ENCODE results near the gene PSMB11.
A peak's percentile ranks its signal among the peaks of the same experiment; 100 is the strongest.
"Not testable (repeated sequence)": the region's sequence is repeated elsewhere in the genome, so short reads cannot be mapped to it uniquely, and the experiment has no call there.

PSMB11 gene

GRCh38 chr14:23042162-23042965, at the start of gene PSMB11:
PSMB11 (plus strand) TSS chr14:23042212; CDS start chr14:23042226, 14 bp downstream.
- no peak for DNase-seq

- DNase-seq, result no peak
Measured at GRCh38 chr14:22993517-22993916, 48.5 kb upstream of the PSMB11 start.

- DNase-seq, result peak; percentile 50
Measured at GRCh38 chr14:22994762-22995275, 47.2 kb upstream of the PSMB11 start.

GRCh38 chr14:22995889-22996625, 46.0 kb upstream of the PSMB11 start:
- no peak for DNase-seq

- no peak for DNase-seq
Measured at GRCh38 chr14:22996768-22997654, 45.0 kb upstream of the PSMB11 start.

- DNase-seq, result no peak
Measured at GRCh38 chr14:22997676-22998323, 44.2 kb upstream of the PSMB11 start.

- DNase-seq, result no peak
Measured at GRCh38 chr14:22998329-22999012, 43.5 kb upstream of the PSMB11 start.

- DNase-seq, result no peak
Measured at GRCh38 chr14:23000860-23001259, 41.2 kb upstream of the PSMB11 start.

GRCh38 chr14:23002592-23002991, 39.4 kb upstream of the PSMB11 start:
- DNase-seq, result no peak

GRCh38 chr14:23004274-23004673, 37.7 kb upstream of the PSMB11 start:
- not testable (repeated sequence) for DNase-seq

- DNase-seq, result no peak
Measured at GRCh38 chr14:23005451-23006187, 36.4 kb upstream of the PSMB11 start.

- no peak for DNase-seq
Measured at GRCh38 chr14:23006188-23006534, 35.9 kb upstream of the PSMB11 start.

- DNase-seq, result peak; percentile 98
Measured at GRCh38 chr14:23006544-23007419, 35.2 kb upstream of the PSMB11 start.

GRCh38 chr14:23008831-23009230, 33.2 kb upstream of the PSMB11 start:
- DNase-seq, result no peak

GRCh38 chr14:23009483-23009938, 32.5 kb upstream of the PSMB11 start:
- no peak for DNase-seq

GRCh38 chr14:23009939-23010726, 31.9 kb upstream of the PSMB11 start, which contains the start of gene C14orf93:
C14orf93 (minus strand) TSS chr14:23010143; CDS start chr14:22999023, 11,120 bp downstream.
- peak; percentile 90 for DNase-seq

GRCh38 chr14:23013054-23013748, 28.8 kb upstream of the PSMB11 start:
- no peak for DNase-seq

GRCh38 chr14:23013749-23014054, 28.3 kb upstream of the PSMB11 start:
- DNase-seq, result not testable (repeated sequence)
